ENCODE results near the gene ARID1B.
"Not testable (repeated sequence)": the region's sequence is repeated elsewhere in the genome, so short reads cannot be mapped to it uniquely, and the experiment has no call there.

Gene ARID1B

DNA sequence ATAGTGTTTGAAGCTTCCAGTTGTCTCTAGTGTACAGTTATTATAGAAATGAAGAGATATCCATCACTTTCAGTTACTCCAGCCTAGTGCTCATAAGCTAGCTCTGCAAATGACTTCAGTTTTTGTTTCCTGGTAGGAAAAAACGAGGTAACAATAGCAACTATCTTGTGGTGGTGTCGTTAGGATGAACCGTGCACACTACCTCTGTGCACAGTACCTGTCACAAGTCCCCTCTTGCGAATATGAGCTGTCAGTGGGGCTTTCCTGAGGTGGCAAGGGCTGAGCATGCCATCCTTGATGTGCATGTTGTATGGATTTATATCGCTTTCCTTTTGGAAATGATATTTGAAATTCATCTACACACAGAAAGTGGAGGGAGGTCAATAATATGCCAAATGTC lies 151.8 kb downstream of the ARID1B start:
- no peak for DNase-seq (ENCODE audit: low read depth in 4 of 4, low spot score in 1 of 4)

DNA sequence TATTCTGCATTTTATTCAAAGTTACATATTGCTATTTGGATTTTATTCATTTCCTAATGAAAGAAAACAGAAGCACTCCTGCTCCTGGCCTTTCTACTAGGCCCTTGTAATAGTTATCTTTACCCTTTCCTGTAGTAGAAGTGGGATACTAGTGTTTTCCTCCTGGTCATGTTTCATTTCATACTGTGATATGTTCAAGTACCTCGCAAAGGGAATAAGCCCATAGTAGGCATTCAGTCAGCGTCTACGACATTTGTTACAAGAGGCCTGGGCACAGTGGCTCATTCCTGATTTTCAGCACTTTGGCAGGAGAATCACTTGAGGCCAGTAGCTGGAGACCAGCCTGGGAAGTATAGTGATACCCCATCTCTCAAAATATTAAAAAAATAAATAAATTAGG lies 154.1 kb downstream of the ARID1B start:
- no peak for DNase-seq (ENCODE audit: low read depth in 4 of 4, low spot score in 1 of 4)

DNA sequence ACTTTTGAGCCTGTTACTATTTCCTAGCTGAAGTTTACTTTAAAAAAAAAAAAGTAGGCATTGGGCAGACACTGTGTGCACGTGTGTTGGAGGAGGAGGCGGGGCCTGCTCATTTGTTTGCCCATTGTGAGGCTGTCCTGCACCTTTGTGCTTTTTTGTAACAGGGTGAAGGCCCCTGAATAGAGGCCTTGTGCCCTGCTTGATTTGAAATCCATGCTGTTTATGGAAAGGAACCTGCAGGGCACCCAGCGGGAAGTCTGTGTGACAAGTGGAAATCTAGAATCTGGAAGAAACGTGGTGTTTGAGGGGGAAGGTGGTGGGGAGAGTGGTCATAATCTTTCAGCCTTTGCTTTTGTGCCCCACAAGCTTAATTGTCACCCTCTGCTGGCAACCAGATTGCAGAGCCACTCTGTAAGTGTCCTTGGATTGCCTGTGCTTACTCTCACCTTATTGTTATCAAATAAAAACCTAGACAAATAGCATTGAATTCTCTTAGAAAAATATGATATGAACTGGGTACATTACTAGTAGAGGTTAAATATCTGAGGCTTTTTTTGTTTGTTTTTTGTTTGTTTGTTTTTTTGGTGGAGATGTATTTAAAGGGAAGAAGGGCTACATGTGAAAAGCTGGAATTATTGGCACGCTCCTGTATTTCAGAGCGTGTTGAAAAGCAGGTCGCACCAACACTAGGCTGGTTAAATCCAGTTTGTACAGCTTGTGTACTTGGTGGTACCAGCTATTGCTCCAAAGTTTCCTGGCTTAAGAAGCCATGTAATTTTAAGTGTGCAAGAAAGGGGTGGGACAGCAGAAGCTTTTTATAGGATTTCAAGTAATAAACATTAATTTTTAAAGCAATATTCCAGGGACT lies 156.3 kb downstream of the ARID1B start:
- no peak for DNase-seq (ENCODE audit: low read depth in 4 of 4, low spot score in 1 of 4)

DNA sequence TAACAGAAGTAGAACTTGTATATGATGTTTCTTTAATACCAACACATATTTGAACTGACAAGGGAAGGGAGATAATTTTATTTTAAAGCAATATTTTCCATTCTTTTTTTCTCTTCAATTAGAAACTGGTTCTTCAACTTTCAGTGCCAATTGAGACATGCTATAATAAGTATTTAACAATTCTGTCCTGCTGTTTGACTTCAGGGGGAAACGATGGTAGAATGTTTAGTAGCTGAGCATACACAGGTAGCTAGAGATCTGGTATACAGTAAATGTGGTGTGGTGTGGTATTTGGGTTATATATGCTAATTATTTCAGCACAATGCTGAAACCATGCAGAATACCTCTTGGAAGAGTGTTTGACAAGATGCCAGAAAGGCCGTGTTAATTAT lies 156.9 kb downstream of the ARID1B start:
- DNase-seq (ENCODE audit: low read depth in 4 of 4, low spot score in 1 of 4): no peak

DNA sequence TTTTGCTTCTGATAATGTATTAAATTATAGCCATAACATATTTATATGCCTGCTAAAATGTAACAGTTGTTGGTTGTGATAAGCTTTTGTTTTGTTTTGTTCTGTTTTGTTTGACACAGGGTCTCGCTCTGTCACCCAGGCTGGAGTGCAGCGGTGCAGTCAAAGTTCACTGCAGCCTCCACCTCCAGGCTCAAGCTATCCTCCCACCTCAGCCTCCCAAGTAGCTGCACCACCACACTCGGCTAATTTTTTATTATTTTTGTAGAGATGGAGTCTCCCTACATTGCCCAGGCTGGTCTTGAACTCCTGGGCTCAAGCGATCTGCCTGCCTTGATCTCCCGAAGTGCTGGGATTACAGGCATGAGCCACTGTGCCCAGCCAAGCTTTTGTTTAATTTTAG lies 157.8 kb downstream of the ARID1B start:
- DNase-seq (ENCODE audit: low read depth in 4 of 4, low spot score in 1 of 4): no peak

DNA sequence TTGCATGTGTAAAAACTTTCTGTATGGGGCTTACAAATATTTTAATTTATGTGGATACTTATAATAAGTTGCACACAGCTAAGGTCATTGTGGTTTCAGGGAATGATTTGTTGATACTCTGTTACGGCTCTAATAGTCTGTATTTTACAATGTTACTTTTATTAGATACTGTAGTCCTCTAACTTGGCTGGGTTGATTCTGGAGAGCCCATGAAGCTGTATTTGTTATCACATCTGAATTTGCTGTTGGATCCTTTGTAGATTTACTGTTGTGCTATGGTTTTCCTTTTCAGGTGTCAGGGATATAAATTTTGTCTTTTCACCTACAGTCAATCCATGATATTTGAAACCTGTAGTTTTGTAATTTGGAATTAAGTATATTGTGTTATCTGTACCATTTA lies 161.0 kb downstream of the ARID1B start:
- no peak for DNase-seq (ENCODE audit: low read depth in 4 of 4, low spot score in 1 of 4)

DNA sequence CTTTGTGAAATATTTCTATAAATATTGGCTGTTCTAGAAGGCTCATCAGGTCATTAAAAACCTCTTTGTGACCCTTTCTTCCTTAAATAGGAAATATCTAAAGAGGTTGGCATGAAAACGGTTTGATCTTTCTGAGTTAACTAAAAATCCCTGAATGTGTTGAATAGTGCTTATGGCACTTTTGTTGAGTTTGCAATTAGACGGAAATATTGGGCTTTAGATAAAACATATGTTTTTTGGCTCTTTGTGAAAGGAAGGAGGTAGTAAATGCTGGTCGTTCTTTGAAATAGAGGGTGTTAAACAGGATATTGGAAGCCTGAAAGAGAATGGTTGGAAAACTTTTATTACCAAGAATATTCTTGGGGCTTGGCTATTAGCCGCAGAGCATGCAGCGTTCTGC lies 163.0 kb downstream of the ARID1B start:
- DNase-seq (ENCODE audit: low read depth in 4 of 4, low spot score in 1 of 4): no peak

DNA sequence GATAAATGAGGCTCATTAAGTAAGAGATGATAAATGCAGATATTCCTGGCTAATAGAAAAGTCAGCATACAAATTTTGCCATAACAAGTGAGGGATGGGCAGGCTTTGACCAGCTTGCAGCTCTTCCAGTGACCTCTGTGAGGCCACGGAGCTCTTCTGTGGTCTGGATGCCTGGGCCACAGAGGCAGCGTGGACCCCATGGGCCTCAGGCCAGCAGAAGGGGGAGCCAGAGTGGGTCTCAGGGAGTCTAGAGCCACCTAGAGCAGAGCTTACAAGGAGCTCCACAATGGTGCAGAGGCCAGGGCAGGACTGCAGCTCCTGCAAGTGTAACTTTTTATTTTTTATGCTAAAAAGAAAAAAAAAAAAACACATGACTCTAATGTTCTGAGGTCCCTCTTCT lies 165.1 kb downstream of the ARID1B start:
- DNase-seq (ENCODE audit: low read depth in 4 of 4, low spot score in 1 of 4): no peak

DNA sequence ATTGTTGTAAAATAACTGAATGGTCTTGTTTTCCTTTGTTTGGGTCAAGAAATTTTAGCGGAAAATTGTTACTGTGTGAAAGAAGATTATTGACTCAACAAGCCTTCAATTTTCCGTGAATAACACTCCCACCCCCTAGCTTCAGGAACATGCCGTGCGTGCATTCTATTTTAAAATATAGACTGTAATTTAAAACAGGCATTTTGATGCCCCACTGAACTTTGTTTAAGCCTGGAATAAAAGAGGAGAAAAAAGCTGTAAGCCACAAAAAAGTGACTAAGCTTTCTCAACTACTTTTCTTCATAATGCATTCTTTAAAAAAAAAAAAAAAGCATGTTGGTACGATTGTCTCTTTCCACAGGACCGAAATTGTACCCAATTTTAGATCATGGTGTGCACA lies 166.0 kb downstream of the ARID1B start:
- DNase-seq (ENCODE audit: low read depth in 4 of 4, low spot score in 1 of 4): no peak

DNA sequence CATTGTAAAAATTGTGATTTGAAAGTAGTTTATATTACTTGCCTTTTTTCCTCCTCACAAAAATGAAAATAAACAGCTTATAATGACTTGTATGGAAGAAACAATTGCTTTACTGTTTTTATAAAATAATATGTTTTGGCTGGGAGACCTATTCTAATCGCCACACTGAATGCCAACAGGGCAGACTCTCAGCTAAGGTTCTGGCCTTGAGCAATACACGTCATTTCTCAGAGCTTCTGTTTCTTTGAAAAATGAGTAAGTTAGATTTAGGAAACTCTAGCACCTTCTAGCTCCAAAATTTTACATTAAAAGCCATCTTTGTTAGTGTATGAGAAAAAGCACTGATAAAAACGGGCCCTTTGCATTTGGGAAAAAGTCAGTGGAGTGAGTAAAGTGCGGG lies 166.6 kb downstream of the ARID1B start:
- DNase-seq (ENCODE audit: low read depth in 4 of 4, low spot score in 1 of 4): no peak

DNA sequence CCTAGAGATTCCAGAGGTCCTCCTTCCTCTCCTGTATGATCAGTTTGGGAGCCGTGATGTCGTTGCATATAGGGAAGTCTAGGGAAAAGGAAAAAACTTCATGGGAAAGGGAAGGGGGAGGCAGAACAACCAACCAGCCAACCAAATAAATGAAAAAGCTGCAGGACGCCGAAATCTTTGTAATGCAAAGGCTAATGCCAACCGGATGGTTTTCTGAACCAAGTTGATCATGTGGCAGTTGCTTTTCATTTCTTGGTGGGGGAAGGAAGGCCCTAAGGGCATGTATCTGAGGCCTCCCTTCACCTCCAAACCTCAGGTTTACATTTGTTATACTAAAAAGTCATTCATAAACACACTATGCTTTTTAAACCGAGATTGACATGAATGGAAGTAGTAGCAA lies 167.2 kb downstream of the ARID1B start:
- DNase-seq (ENCODE audit: low read depth in 4 of 4, low spot score in 1 of 4): no peak

DNA sequence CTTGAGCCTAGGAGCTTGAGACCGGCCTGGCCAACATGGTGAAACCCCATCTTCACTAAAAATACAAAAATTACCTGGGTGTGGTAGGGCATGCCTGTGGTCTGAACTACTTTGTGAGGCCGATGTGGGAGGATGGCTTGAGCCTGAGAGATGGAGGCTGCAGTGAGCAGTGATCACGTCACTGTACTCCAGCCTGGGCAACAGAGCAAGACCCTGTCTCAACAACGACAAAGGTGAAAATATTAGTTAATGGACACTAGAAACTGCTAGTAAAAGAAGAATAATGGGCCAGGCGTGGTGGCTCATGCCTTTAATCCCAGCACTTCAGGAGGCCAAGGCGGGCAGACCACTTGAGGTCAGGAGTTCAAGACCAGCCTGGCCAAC lies 168.6 kb downstream of the ARID1B start:
- DNase-seq (ENCODE audit: low read depth in 4 of 4, low spot score in 1 of 4): not testable (repeated sequence)

DNA sequence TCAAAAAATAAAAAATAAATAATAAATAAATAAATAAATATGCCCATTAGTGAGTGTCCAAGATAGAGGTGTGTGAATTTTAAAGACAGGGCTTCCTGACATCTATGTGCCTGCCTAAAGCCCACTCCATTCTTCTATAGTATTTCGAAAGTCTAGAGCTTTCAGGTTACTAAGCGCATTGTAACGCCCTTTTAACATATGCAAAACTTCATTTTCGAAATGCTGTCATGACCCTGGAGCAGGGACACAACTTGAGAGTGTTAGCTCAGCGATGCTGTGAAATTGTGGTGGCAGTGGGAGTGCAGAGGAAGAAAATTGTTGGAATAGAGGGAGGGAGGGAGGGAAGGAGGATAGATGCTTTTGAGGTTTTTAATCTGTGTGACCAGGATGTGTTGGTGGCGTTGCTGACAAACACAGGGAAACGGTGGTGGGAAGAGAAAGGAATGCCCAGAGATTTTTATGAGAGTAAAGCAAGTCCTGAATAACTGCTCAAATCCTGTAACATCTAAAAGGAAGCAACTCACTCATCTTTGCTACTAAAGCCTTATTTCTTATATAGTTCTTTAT lies 169.3 kb downstream of the ARID1B start:
- no peak for DNase-seq (ENCODE audit: low read depth in 4 of 4, low spot score in 1 of 4)

DNA sequence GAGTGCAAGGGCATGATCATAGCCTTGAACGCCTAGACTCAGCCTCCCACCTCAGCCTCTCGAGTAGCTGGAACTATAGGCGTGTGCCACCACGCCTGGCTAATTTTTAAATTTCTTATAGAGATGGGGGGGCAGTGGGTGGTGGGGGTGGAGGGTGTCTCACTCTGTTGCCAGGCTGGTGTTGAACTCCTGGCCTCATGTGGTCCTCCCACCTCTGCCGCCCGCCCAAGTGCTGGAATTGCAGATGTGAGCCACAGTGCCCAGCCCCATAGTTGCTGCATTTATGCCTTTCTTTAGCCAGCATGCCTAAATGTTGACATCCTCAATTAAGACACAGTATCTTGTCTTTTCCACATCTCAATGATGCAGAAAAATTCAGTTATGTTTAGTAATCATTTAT lies 171.1 kb downstream of the ARID1B start:
- DNase-seq (ENCODE audit: low read depth in 4 of 4, low spot score in 1 of 4): no peak

DNA sequence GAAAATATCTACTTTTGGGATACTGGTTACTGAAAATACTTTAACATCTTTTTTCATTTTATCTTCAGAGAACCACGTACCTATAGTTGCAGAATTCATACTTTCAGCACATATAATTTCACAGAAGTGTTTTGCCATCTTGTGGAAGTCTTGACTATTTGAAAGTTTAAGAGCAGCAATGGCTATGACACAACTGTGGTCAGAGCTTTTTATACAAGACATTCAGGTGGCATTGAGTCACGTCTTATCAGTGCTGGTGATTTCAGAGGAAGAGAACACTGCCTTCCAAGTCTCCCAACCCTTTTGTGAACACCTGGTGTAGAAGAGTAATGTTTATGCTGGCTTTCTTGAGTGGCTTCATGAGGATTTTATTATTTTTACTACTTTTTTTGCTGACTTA lies 171.6 kb downstream of the ARID1B start:
- no peak for DNase-seq (ENCODE audit: low read depth in 4 of 4, low spot score in 1 of 4)

DNA sequence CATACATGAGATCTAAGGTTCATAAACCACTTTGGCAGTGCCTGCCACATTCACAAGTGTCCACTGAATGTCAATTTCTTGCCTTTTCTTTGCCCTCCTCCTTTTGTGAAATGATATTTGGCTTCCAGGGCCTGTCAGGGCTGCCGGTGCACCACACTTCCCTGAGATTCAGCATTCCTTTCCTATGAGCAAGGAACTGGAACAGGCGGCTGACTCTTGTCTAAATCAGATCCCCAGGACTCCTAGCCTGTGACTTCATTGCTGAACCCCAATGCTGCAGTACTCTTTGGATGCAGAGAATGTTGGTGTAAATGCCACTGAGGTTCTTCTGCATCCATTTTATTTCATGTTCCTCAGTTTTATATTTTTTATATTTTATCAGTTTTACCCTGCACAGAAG lies 172.2 kb downstream of the ARID1B start:
- no peak for DNase-seq (ENCODE audit: low read depth in 4 of 4, low spot score in 1 of 4)

DNA sequence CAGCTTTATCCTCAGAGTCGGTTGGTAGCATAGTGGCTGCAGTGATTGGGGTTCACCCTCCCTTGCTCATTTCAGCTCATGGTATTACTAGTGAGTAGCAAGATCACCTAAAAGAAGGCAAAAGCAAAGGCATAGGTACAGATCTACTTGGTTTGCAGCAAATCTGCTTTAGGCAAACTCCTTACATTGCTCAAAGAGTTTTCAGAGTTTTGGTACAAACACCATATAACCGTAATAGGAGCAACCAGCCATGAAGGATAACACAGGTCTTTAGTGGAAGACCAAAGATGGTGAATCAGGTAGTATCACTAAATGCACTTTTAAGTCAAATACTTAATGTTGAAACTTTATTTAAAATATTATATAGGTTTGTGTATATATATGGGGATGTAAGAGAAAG lies 172.9 kb downstream of the ARID1B start:
- no peak for DNase-seq (ENCODE audit: low read depth in 4 of 4, low spot score in 1 of 4)

DNA sequence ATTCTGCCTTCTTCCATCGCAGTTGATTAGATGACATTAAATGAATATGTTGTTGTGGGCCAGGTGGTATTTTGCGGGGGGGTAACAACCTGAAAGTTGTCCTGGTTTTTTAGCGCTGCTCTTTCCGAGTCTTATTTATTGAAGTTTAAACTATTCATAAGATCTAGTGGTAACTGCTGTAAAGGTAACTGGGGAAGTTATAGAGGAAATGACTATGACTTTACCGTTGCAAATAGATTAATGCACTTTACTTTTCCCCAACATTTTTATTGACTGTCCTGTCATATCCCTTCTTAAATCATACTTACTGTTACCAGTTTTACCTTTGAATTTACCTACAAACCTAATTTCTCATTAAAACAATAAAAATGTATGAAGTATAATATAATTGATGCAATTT lies 173.4 kb downstream of the ARID1B start:
- no peak for DNase-seq (ENCODE audit: low read depth in 4 of 4, low spot score in 1 of 4)

DNA sequence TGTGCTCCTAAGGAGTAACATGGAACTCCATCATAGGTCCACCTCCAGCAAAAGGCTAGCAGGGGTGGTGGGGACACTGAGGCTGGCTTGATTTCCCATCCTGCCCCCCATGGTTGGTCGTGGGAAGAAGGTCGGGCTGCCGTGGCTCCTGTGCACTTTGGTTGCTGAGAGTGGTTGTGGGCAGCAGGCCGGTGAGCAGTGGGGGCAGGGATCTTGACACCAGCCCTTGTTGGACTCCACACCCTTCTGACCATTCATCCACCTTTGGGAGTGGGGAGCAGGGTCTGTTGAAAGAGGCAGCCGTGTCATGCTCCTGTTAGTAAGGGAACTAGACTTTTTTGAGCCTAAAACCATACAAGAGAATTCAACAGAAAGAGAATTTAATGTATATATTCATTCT lies 175.2 kb downstream of the ARID1B start:
- no peak for DNase-seq (ENCODE audit: low read depth in 4 of 4, low spot score in 1 of 4)

DNA sequence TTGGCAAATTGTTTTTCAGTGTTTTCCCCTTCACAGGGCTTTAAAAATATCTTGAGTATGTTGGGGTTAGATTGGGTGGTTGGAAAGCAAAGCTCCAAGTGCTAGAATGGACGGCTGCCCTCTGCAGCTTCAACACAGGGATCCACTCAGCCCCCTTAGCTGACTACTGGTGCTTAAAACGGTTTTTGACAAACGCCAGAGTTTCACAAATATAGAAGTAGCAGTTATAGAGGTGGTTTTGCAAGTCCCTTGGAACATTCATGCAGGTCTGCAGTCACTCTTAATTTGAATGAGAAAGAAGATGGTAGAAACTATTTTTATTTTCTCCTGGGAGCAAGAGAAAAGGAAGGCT lies 175.9 kb downstream of the ARID1B start:
- no peak for DNase-seq (ENCODE audit: low read depth in 4 of 4, low spot score in 1 of 4)

DNA sequence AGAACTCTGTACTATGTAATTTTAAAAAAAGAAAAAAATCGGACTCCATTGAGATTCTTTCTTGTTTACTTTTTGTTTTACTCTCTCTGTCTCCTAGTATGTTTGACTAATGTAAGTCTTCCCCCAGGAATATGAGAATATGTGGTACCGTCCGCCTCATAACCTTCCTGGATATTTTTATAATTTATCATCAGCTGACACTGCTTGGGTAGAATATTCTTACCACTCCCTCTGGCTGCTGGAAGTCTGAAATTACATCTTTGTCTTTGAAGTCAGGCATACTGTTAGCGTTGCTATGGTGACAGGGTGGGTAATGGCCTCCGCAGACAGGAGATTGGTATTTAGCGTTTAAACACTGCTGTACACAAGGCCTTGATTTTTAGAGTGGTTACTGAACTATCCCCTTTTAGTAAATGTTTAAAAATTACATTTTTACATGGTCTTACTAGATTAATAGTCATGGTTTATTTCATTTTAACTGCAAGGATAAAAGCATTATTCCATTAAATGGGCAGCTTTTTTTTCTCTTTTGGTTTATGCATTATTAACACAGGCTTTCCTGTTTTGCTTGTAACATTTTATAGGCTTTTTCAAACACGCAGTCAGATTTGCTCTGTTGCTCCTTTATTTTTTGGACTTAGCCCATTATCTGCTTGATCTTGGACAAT lies 176.4 kb downstream of the ARID1B start:
- DNase-seq (ENCODE audit: low read depth in 4 of 4, low spot score in 1 of 4): no peak

DNA sequence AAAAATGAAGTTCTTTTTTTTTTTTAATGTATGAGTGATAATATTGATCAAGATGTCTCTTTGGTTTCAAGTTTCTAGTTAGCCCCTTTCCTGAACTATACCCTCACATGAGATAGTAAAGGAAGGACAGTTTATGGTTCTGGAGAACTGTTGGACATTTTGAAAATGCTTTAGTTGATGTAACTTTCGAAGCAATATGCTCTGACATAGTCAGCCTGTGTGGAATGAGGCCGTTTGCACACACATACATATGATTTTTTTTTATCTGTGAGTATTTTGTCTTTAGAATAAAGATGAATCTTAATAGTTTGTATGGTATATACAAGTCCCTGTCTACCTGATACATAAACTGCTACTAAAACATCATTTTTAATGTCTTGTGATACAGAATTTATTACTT lies 177.0 kb downstream of the ARID1B start:
- no peak for DNase-seq (ENCODE audit: low read depth in 4 of 4, low spot score in 1 of 4)

DNA sequence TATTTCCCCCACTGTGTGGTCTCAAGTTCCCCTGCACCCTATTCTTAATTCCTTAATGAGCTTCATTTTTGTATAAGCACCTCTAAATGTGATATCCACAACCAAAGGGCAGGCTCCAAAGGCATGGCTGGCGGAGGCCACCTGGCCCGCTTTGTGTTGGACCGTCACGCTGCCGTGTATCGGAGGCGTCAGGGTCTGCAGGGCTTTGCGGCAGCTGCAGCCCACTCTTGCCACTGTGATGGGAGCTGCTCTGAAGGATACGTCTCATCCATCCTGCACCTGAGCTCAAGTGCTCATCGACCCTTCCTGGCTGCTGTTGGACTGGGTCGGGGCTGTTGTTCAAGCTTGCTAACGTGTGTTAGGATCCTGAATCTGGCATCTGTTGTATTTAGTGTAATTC lies 177.6 kb downstream of the ARID1B start:
- DNase-seq (ENCODE audit: low read depth in 4 of 4, low spot score in 1 of 4): no peak
